NCI-H1105 treated with DMSO at 0.1 percent for 48 hours (cell line): ENCODE data around the gene ACP5.
A peak's percentile ranks its signal among the peaks of the same experiment; 100 is the strongest.
"Not testable (repeated sequence)": the region's sequence is repeated elsewhere in the genome, so short reads cannot be mapped to it uniquely, and the experiment has no call there.

Experiments used
- DNase-seq: peaks from one replicate; lab custom pipeline; 2025; lab: John Stamatoyannopoulos, UW

The ACP5 gene

GRCh38 chr19:11578258-11579142, 1.1 kb upstream of the ACP5 start:
- DNase-seq: no peak

DNA sequence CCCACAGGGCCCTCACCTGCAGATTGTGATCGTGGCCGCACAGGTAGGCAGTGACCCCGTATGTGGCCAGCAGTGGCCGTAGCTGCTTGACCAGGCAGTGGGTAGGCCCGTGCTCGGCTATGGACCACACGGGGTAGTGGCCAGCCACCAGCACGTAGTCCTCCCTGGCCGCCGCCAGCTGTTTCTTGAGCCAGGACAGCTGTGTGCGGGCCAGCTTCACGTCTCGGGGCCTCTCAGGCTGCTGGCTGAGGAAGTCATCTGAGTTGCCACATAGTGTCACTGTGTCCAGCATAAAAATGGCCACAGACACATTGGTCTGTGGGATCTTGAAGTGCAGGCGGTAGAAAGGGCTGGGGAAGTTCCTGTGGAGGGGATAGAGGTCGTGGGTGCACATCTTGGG, 1.2 kb downstream of the ACP5 start:
- DNase-seq: no peak

DNA sequence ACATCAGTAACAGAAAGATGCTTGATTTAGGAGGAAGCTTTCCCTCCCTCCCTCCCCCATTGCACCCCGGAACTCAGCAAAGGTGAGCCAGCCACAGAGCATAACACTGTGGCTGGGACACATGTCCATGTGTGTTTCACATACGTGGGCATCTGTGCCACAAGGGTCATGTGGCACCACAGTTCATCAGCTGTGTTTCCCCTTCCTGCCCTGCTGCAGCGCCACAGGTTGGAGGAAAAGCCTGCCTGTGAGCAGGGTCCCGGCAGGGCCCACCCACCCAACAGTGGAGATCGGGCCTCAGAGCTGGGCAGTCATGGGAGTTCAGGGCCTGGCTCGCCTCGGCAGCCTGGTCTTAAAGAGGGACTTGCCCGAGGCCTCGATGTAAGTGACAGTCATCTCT, 2.8 kb downstream of the ACP5 start:
- no peak for DNase-seq

- not testable (repeated sequence) for DNase-seq
Observed at GRCh38 chr19:11573763-11574162, 3.7 kb downstream of the ACP5 start.

- not testable (repeated sequence) for DNase-seq
Observed at GRCh38 chr19:11573354-11573753, 4.1 kb downstream of the ACP5 start.

GRCh38 chr19:11570039-11570462, 7.4 kb downstream of the ACP5 start:
- peak; percentile 11 for DNase-seq

GRCh38 chr19:11566164-11566563, 11.3 kb downstream of the ACP5 start:
- DNase-seq: no peak

GRCh38 chr19:11565649-11565980, 11.8 kb downstream of the ACP5 start:
- DNase-seq: not testable (repeated sequence)

DNA sequence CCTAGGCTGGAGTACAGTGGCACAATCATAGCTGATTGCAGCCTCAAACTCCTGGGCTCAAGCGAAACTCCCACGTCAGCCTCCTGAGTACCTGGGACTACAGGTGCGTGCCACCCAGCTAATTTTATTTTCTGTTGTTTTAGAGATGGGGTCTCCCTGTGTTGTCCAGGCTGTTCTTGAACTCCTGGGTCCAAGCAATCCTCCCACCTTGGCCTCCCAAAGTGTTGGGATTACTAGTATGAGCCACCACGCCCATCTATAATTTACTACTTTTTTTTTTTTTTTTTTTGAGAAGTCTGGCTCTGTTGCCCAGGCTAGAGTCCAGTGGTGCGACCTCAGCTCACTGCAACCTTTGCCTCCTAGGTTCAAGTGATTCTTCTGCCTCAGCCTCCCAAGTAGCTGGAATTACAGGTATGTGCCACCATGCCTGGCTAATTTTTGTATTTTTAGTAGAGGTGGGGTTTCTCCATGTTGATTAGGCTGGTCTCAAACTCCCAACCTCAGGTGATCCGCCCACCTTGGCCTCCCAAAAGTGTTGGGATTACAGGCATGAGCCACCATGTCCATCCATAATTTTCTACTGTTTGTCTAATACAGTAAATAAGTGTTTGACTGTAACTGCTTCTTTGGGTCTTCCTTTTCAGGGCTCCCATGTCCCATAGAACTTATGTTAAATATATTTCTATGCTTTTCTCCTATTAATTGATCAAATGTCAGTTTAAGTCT, 13.2 kb downstream of the ACP5 start:
- not testable (repeated sequence) for DNase-seq

- DNase-seq: no peak
Observed at GRCh38 chr19:11563532-11563931, 13.9 kb downstream of the ACP5 start.

GRCh38 chr19:11560404-11561051, 16.9 kb downstream of the ACP5 start:
- DNase-seq: peak; percentile 76

- peak; percentile 97 for DNase-seq
Observed at GRCh38 chr19:11558881-11559828, 18.3 kb downstream of the ACP5 start, which contains the start of gene ELOF1. Gene ELOF1 (minus strand): TSS chr19:11559230. CDS start chr19:11554347, 4,883 bp downstream.

GRCh38 chr19:11556634-11557420, 20.6 kb downstream of the ACP5 start:
- DNase-seq: no peak

DNA sequence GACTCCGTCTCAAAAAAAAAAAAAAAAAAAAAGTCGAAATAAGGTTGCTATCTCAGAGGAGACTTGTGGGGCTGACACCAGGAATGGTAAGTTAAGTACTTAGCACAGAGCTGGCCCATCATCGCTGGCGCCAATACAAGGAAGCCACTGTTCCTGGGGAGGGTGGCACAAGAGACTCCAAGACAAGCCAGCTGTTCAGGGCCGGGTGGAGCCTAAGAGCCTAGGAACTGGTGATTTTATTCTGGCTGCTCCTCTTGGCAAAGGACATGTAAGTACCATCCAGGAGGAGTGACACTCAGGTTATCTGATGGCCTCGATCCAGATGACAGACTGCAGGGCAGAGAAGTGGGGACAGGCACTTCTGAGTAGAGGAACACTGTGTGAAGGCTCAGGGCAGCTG, 22.2 kb downstream of the ACP5 start:
- no peak for DNase-seq

GRCh38 chr19:11554160-11554559, 23.3 kb downstream of the ACP5 start:
- DNase-seq: no peak

DNA sequence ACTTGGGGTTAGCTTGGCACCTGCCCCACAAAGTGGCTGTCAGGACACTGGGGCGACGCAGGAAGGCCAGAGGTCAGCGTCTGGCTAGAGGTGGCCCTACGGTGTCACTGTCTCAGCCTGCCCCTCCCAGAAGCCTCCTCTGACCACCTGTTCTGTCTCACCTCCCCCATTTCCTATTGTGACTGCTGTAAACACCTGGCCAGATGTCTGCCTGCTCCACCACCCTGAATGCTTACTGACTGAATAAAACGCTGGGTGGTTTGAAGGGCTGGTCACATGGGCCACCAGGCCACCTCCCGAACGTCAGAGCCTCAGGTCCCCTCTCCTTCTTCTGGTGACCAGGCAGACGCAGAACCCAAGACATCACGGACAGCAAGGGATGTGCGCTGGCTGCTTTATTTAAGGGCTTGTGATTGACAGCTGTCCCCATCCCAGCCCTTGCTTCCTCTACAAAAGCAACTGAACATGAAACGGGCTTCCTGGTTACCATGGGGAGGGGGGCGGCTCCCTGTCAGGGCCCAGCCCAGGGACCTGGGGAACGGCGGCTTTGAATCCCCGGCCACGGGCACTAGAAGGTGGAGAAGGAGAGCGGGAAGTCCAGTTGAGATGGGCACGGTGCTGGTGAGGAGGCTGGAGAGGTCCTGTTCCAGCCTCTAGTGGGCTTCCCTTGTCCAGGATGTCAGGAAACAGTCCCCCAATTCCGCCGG, 24.6 kb downstream of the ACP5 start:
- DNase-seq: no peak

DNA sequence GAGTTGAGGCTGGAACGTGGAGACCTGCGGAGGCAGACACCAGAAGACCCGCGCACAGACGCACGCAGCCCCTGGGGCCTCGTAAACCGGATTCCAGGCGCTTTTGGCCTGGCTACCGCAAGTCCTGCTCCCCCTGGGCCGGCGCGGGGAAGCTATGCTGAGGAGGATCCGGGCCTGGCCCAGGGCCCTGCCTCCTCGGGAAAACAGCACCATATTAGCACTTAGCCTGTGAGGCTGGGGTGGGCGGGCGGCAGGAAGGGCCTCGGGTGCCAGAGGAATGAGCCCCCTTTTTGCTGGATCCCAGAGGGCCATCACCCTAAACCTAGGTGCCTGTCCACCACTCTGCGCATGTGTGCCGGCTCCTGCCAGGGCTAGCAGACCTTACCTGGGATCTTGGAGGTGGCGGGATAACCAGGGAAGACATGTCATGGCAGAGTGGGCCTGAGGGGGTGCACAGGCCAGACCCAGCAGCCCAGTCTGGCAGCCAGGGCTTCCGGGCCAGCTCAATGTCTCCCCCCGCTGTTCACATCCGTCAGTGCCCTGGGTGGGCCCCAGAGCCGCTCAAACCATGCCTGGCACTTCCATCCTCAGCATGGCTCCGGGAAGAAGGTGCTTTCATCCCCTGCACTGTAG, 25.7 kb downstream of the ACP5 start:
- no peak for DNase-seq

- no peak for DNase-seq
Observed at GRCh38 chr19:11550265-11550664, 27.2 kb downstream of the ACP5 start.

DNA sequence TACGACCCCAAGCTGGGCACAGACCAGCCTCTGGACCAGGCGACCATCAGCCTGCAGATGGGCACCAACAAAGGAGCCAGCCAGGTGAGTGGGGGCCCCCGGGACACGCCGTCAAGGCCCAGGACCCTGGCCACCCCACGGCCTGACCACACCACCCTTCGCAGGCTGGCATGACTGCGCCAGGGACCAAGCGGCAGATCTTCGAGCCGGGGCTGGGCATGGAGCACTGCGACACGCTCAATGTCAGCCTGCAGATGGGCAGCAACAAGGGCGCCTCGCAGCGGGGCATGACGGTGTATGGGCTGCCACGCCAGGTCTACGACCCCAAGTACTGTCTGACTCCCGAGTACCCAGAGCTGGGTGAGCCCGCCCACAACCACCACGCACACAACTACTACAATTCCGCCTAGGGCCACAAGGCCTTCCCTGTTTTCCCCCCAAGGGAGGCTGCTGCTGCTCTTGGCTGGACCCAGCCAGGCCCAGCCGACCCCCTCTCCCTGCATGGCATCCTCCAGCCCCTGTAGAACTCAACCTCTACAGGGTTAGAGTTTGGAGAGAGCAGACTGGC, 28.0 kb downstream of the ACP5 start:
- DNase-seq: no peak
